CD4-positive, alpha-beta T cell treated with Interleukin-17A for 1 hour (primary cell): Measurements from ENCODE around the gene SIRT2.
"Not testable (repeated sequence)": the region's sequence is repeated elsewhere in the genome, so short reads cannot be mapped to it uniquely, and the experiment has no call there.

Experiments
- DNase-seq: peaks from one replicate; pipeline ENCODE4 v3.0.0-alpha.2; 2020

Gene SIRT2

DNA sequence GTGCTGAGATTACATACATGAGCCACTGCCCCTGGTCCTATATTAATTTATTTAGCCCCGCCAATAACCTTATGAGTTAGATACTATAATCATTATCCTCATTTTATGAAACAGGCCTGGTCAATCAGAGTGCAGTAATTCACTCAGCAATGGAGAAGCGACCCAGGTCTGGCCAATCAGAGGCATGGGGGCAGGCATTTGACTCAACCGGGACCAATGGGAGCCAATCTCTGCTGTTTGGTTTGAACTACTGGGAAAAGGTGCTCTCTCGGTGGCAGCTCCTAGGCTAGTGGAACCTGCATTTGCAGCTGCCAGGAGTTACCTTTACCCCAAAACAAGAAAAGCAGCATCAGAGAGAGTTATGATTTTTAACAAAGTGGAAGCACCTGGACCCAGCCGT lies 6.6 kb downstream of the SIRT2 start:
- DNase-seq, result no peak

DNA sequence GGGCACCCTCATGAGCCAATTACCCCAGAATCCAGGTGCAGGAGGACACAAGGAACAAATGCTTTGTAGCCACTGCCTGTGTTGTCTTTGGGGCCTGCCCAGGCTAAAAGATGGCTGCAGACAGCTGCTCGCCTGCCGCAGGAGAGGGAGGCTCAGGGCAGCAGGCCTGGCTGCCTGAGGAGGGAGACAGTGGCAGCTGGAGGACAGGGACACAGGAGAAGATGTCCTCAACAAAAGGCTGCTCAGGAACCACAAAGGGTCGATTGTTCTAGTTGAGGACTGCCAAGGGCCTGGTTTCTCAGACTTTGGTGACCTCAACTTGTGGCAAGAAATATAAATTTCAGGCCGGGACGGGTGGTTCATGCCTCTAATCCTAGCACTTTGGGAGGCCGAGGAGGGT lies 7.6 kb downstream of the SIRT2 start:
- no peak for DNase-seq

DNA sequence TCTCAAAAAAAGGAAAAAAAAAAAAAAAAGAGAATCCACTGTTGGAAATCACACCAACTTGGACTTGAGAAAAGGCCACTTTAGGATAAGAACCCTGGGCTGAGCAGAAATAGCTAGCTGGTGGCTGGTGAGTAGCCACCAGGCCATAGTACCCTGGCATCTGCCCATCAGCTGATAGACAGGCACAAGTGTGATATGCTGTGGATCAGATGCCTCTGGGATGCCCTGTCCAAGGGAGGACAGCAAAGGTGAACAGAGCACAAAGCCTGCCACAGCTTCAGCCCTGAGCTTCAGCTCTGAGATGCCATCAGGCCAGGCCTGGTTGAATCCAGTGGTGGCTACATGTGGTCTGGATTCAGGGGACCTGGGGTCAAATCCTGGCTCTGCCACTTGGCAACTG lies 8.7 kb downstream of the SIRT2 start:
- DNase-seq, result no peak

DNA sequence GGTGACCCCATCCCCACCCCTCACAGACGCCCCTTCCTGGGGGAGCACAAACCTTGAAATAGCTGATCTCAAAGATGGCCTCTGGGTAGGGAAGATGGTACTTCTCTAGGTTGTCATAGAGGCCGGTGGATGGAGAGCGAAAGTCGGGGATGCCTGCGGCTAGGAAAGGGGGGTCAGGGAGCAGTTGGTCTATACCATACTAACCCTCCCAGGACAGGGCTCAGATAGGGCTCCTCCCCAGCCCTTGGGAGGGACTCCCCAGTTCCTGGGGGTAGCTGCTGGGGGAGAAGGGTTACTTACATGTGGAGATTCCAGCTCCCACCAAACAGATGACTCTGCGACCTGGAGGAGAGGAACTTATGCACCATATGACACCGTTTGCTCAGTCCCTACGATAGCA lies 9.6 kb downstream of the SIRT2 start:
- DNase-seq, result no peak

DNA sequence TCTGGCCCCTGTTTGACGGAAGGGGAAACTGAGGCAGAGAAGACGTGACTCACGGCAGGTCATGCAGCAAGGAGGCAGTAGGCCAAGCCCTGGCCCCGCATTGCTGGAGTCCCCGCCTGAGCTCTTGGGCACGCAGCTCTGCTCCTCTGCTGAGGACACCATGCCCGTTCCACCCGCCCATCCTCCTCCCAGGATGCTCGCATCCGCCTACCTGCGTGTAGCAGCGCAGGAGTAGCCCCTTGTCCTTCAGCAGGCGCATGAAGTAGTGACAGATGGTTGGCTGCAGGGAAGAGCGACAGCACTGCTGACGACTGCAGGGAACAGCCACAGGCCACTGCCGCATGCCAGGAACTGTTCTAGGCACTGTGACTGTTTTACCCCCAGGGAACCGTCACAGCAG lies 10.5 kb downstream of the SIRT2 start:
- no peak for DNase-seq

DNA sequence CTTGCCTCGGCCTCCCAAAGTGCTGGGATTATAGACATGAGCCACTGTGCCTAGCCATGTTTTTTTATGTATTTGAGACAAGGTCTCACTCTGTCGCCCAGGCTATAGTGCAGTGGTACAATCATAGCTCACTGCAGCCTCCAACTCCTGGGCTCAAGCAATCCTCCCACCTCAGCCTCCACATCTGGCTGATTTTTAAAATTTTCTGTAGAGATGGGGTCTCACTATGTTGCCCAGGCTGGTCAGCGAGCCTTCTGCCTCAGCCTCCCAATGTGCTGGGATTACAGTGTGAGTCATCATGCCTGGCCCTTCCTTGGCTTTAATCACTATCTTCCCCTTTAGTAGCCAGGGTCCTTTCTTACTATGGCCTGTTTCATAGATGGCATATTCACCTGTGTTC lies 14.7 kb downstream of the SIRT2 start:
- not testable (repeated sequence) for DNase-seq

DNA sequence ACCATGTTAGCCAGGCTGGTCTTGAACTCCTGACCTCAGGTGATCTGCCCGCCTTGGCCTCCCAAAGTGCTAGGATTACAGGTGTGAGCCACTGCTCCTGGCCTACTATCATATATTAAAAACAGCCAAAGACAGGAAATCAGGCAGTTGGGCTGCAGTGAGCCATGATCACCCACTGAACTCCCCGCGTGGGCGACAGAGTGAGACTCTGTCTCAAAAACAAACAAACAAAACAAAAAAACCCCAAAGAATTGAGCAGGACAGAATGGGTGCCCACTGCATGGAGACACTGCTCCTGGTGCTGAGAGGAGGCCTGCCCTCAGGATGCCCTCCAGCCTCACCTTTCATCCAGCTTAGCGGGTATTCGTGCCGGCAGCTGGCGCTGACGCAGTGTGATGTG lies 16.1 kb downstream of the SIRT2 start:
- DNase-seq, result no peak

DNA sequence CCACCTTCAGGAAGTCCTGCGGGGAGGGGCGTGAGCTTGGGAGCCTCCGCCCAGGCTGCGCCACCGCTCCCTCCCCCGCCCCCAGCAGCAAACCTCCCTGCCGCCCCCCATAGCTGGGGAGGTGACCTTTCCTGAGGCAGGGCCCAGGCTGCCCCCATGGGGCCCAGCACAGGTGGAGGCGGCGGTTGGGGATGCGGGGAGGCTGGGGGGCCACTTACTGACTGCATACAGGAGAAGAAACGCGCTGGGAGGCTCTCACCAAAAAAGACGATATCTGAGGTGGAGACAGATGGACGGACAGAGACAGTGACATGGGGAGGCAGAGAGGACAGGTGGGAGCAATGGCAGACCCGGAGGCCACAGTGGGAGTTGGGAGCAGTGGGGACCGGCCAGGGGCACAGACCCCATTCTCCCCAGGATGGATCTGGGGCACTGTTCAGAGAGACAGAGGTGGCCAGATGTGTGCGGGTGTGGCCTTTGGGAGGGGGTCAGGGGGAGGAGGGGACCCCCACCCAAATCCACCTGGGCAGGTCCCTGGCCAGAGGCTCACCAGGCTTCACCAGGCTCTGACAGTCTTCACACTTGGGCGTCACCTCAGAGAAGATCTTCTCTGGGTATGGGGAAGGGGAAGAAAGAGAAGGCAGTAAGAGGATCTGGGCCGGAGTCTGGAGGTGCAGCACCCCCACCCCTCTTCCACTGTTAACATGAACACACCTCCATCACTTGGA lies 18.4 kb downstream of the SIRT2 start:
- no peak for DNase-seq

DNA sequence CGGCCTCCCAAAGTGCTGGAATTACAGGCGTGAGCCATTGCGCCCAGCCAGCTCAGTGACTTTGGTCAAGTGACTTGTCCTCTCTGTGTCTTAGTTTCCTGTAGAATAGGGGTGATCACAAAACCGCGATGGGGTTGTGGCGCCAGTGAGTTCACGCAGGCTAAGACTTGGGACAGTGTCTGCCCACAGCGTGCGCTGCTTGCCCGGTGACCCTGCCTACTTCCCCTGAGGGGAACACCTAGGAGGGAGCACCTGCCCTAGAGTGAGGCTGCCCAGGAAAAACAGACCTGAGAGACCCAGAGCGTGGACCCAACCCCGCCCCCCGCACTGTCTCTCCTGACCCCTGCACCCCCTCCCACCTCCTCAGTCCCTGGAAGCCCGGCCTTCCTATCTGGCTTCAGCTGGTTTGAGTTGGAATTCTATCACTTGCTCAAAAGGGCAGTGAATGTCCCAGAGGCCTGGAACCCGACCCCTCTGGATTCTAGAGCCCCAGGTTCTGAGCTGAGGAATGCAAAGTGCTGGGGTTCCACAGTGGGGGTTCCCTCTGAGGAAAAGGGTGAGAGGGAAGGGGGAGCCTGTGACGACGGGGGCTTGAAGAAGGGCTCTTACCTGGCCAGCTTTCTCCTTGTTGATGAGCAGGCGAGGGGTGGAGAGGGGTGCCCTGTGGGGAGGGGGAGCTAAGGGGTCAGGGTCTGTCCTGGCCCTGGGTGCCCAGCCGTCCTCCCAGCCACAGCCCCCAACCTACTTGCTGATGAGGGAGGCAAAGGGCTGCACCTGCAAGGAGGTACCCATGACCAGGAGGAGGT lies 19.1 kb downstream of the SIRT2 start:
- no peak for DNase-seq

DNA sequence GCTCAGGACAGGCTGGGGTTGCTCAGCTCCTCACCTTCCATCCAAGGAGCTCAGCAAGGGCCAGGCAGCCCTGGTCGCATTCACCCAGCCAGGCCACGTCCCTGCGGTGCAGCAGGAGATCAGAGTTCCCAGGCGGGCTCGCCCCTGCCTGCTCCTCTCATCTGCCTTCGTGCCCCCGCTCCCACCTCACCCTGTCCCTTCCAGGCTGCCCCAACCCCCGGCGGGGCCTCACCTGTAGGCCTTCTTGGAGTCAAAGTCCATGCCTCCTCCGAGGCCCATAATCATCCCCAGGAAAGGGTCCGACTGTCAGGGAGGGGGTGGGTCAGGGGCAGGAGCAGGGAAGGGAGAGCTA lies 20.0 kb downstream of the SIRT2 start:
- DNase-seq, result no peak

DNA sequence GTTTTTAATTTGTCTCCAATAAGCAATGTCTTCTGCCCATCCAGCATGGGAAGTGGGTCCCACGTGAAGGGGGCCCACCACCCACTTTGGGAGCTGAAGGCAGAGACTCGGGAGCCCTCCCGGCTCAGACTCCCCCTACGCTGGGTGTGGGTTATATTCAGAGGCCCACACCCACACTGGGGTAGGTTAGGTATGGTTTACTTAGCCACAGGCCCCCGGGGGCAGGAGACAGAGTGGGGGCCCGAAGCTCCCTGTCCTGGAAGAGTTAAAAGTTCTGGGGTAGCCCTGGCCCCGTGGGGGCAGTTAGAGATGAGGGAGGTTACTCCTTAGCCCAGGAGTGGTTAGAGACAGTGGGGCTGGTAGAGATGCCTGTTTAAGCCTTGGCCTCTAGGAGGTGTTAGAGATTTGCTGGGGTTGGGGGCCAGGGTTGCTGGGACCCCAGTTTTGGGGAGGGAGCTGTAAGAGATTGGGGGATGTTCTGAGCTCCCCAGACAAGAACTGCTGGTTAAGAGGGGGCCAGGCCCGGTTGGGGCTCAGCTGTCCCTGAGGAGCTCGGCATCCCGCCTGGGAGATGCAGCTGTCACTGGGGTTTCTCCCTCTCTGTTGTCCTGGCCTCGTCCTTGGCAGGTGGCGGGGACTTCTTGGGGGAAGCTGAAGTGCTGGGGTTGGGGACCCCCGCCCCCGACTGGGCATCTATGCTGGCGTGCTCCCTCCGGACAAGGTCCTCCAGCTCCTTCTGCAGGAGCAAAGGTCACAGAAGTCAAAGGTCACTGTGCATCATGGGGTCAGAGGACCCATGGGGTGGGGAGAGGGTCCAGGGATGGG lies 20.6 kb downstream of the SIRT2 start:
- DNase-seq, result no peak

DNA sequence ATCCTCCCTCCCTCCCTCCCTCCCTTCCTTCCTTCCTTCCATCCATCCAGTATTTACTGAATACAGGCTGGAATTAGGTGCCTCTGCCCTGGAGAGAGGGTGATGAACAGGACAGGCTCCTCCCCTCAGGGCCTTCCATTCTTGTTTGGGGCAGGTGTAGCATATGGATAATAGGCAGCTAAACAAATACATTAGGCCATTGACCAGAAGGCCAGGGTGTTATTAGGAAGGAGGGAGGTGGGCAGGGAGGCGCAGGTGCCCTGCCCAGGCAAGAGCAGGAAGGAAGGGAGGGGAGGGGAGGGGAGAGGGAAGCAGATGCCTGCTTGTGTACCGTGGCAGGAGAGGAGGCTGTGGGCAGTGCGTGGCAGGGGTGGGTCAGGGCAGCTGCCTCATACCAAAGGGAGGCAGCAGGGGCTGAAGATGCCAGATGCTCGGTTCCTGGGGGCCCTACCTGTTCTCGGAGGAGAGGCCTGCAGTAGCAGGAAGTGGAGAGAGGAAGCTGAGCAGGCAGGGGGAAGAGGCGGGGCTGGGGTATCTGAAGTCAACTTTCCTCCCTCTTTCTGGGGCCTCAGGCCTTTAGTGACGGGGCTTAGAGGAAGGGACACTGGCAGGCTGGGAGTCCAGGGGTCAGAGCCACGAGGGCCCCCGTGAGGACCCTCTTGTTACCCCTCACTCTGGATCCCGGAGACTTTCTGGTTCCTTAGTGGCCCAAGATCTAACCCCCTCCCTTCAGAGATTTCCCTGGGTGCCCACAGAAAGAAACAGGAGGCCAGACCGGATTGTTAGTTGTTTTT lies 21.4 kb downstream of the SIRT2 start, which contains the start of gene RINL:
Gene RINL (minus strand): TSS at position 495 of the 794 bp plus-strand sequence. CDS start 1,533 bp downstream, outside the sequence.
- peak; percentile 80 for DNase-seq

DNA sequence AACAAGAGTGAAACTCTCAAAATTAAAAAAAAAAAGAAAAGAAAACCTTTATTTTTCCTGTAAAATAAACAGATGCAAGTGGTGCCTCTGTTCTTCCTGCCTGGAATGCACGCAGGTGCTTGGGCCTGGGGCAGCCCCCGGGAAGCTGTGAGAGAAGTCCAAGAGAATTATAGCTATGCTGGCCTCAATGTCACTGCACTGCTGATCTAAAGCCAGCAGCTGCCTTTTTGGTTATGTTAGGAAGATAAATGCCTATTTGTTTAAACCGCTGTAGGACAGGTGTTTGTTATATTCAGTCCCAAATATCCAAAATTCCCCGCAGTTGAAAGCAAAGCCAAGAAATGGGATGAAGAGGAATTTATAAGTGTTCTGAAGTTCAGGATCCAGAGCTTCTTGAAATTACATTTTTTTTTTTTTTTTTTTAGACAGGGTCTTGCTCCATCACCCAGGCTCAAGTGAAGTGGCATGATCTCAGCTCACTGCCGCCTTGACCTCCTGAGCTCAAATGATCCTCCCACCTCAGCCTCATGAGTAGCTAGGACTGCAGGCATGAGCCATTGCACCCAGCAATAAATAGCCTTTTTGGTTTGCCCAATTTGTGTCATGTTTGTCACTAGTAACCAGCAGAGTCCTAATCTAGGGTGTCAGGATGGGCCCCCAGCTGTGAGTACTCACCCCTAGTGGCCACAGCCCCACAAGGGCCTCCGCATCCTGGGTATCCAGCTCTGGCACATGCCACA lies 23.6 kb downstream of the SIRT2 start:
- no peak for DNase-seq

DNA sequence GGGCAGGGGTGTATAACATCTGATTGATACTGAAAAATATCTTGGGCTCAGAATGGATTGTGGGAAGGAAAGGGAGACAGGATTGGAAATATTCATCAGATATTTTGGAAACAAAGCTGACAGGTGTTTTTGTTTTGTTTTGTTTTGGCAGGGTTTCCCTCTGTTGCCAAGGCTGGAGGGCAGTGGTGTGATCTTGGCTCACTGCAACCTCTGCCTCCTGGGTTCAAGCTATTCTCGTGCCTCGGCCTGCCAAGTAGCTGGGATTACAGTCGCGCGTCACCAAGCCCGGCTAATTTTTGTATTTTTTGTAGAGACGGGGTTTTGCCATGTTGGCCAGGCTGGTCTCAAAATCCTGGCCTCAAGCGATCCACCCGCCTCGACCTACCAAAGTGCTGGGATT lies 26.0 kb downstream of the SIRT2 start:
- DNase-seq, result not testable (repeated sequence)

DNA sequence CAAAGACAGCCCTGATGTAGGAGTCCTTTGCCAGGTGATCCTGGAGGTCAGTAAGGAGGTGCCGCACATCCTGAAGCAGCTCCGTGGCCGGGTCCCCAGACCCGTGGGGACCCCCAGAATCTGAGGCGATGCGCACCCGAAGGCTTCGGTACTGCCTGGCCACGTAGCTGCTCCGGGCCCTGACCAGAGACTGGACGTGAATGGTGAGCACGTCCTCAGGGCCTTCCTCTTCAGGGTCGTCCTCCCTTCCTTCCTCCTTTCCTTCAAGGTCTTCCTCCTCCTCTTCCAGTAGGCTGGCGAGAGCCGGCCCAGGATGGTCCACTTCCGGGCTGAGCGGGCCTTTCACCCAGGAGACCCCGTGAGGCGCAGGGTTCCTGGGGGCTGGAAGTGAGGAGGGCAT lies 28.8 kb downstream of the SIRT2 start:
- DNase-seq, result no peak

DNA sequence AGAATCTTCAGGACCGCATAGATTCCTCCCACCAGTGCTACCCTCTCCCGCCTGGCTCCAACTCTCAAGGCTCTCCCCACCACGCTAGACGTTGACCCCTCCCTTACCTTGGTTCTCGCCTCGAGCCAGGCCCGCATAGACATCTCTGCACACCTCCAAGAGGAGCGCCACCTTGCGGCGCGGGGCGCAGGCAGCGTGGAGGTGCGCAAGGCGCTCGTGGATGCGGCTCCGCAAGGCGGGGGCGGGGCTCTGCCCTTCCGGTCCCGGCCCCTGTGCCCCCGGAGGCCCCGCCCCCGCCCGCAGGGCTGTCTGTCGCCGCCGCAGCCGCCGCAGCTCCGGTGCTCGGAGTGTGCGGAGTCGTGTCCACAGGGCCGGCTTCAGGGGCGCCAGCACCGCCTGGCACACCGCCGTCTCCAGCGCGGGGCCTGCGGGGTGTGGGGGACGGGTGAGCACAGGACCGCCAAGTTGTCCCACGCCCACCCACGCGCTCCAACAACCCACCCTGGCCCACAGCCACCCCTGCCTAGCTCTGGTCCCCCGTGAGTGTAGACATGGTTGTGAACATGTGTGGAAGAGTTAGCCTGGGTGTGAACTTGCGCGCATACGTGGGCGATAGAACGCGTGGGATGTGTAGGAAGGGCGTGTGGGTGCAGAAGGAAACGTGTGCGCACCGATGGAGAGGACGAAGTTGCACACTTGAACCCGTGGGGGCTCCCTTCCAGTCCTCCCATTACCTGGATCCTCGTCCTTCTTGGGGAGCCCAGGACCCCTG lies 29.4 kb downstream of the SIRT2 start:
- DNase-seq, result peak; percentile 96

DNA sequence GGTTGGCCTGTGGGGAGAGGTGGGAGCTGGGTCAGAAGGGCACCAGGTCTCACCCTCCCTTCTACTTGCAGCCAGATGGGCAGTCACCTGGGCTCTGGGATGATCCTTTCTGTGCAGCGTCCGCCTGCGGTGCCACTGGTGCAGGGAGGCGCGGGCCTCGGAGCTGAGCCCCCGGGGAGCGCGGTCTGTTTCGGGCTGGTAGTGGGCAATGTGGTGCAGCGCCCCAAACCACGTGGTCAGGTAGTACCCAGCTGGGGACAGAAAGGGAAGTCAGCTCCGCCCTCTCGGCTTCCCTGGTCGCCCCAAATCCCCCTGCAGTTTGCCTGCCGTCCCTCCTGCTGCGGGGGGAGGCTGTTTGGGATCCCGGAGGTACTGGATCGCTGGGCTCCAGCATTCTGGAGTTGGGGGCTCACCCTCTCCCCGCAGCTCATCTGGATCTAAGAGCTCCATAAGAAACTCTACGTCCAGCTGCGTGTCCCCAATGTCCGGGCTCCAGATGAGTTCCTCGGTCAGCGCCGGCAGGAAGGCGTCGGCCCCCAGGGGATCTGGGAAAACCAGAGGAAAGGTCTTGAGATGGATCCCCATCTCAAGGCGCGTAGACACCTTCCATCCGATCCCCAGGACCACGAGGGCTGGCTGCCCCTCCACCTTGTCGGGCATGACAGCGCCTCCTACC lies 30.1 kb downstream of the SIRT2 start:
- peak; percentile 39 for DNase-seq

DNA sequence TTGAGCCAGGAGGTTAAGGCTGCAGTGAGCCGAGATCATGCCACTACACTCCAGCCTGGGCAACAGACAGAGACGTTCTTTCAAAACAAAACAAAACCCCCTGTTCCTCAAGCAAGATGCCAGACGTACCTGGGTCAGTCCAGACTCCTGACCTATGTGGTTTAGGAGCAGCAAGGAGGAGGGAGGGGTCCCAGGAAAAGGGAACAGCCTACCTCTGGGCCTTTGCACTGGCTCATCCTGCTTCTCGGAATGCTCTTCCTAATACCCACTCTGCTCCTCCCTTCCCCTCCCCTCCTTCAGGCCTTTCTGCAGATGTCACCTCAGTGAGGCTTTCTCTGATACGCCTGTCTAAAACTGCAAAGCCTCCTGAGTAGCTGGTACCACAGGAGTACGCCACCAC lies 30.9 kb downstream of the SIRT2 start:
- no peak for DNase-seq

DNA sequence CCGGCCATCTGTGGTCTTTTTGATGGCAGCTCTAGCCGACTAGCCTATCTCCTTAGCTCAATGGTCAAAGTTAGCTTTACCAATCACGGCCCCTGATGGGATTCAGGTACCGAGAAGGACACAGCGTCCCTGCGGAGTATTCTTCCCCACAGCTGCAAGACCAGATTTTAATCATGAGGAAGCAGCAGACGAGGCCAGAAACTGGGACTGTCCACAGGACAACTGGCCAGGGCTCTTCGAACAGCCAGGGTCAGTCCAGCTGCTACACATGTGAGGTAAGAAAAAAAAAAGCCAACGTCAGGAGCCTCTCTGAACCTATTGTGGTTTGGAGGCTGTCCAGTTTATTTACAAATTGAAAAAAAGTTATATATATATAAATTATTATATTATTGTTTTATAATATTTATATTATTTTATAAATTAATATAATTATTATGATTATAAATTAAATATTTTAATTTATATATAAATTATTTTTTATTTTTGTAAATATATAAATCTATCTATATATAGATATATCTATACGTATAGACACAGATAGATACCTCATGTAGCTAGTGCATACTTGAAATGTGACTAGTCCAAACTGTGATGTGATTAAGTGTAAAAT lies 32.1 kb downstream of the SIRT2 start:
- no peak for DNase-seq
